IMR-90 (cell line): Measurements from ENCODE around the gene CLDN10. TPM values are rescaled to one million over a fixed set of nuclear protein-coding genes. Genes with fewer than 3 reads are reported as not detected.

Source experiments
- ATAC-seq: fragments of 200-7000 bp; cut with Tn5 transposase; 2 replicates; pipeline ENCODE4 v1.9.1; 2020; ENCODE audit warnings: low read depth, mild to moderate bottlenecking, moderate library complexity
- BruUV-seq: library from RNA; stranded (reverse); fragments of 400-500 nt; replicated peaks from 2 replicates; lab custom pipeline; 2021; lab: Mats Ljungman, UMichigan
- CTCF ChIA-PET: fragments of 300-600 bp; formaldehyde crosslinking; extraction: SDS; loops from one replicate; lab custom pipeline; 2021; ENCODE audit warnings: antibody characterized with exemption; lab: Yijun Ruan, JAX
- POLR2A ChIA-PET: fragments of 300-600 bp; sonication (Branson Sonifier 250); formaldehyde crosslinking; loops from one replicate; lab custom pipeline; 2022; ENCODE audit warnings: antibody characterized with exemption; ENCODE audit not compliant: unreplicated experiment; lab: Charles Lee
- DNase-seq: peaks from one replicate; pipeline ENCODE4 v3.0.0; 2013
- H2AFZ ChIP-seq: replicated peaks from 2 replicates; pipeline ENCODE3; 2013; ENCODE audit warnings: low read length, mild to moderate bottlenecking; ENCODE audit not compliant: poor library complexity
- H2AK5ac ChIP-seq: 2 replicates; pipeline ENCODE4 v1.6.1; 2013; ENCODE audit warnings: low read depth, low read length, inconsistent platforms
- H2AK9ac ChIP-seq: replicated peaks from 2 replicates; pipeline ENCODE3; 2013; ENCODE audit warnings: mild to moderate bottlenecking, low read depth, low read length, moderate library complexity; ENCODE audit not compliant: poor library complexity
- H2BK120ac ChIP-seq: 2 replicates; pipeline ENCODE4 v1.6.1; 2013; ENCODE audit warnings: low read depth, low read length, inconsistent platforms
- H2BK15ac ChIP-seq: 3 replicates; pipeline ENCODE4 v1.6.1; 2013; ENCODE audit warnings: low read depth, low read length, inconsistent platforms
- H2BK20ac ChIP-seq: 2 replicates; pipeline ENCODE4 v1.6.1; 2013; ENCODE audit warnings: low read depth, mild to moderate bottlenecking, inconsistent platforms, low read length, moderate library complexity
- H2BK5ac ChIP-seq: 2 replicates; pipeline ENCODE4 v1.6.1; 2013; ENCODE audit warnings: mild to moderate bottlenecking, low read depth, low read length, inconsistent platforms; ENCODE audit not compliant: poor library complexity, severe bottlenecking
- H3K14ac ChIP-seq: replicated peaks from 2 replicates; pipeline ENCODE4 v1.6.1; 2013; ENCODE audit warnings: low read depth, low read length, inconsistent platforms
- H3K18ac ChIP-seq: 2 replicates; pipeline ENCODE4 v1.6.1; 2013; ENCODE audit warnings: low read depth, low read length, control low read depth
- H3K23ac ChIP-seq: 2 replicates; pipeline ENCODE4 v1.6.1; 2013; ENCODE audit warnings: low read depth, low read length, inconsistent platforms
- H3K27ac ChIP-seq: 2 replicates; pipeline ENCODE4 v1.5.1; 2013; ENCODE audit warnings: mild to moderate bottlenecking, control low read depth, low read length; ENCODE audit not compliant: insufficient read depth
- H3K27me3 ChIP-seq: 2 replicates; pipeline ENCODE4 v1.6.1; 2013; ENCODE audit warnings: low read length; ENCODE audit not compliant: control insufficient read depth, insufficient read depth
- H3K36me3 ChIP-seq: 2 replicates; pipeline ENCODE4 v1.6.1; 2013; ENCODE audit warnings: low read length, mixed read lengths; ENCODE audit not compliant: control insufficient read depth, insufficient read depth
- H3K4ac ChIP-seq: 2 replicates; pipeline ENCODE4 v1.6.1; 2013; ENCODE audit warnings: low read depth, low read length, inconsistent platforms
- H3K4me1 ChIP-seq: 2 replicates; pipeline ENCODE4 v1.6.1; 2013; ENCODE audit warnings: low read length, mixed read lengths; ENCODE audit not compliant: control insufficient read depth, insufficient read depth
- H3K4me2 ChIP-seq: 2 replicates; pipeline ENCODE4 v1.6.1; 2013; ENCODE audit warnings: low read depth, mild to moderate bottlenecking, control low read depth, low read length, moderate library complexity
- H3K4me3 ChIP-seq: 2 replicates; pipeline ENCODE4 v1.5.1; 2013; ENCODE audit warnings: low read depth, mild to moderate bottlenecking, control low read depth, low read length, moderate library complexity; ENCODE audit not compliant: insufficient read depth
- H3K56ac ChIP-seq: 2 replicates; pipeline ENCODE4 v1.6.1; 2013; ENCODE audit warnings: low read length, inconsistent platforms; ENCODE audit not compliant: insufficient read depth; ENCODE audit errors: extremely low read depth
- H3K79me1 ChIP-seq, 2 experiments: 2 replicates each; pipeline ENCODE4 v1.6.1; 2013; ENCODE audit warnings: low read length in 2 of 2, inconsistent platforms in 1 of 2, low read depth in 1 of 2
- H3K9ac ChIP-seq: 2 replicates; pipeline ENCODE4 v1.6.1; 2013; ENCODE audit warnings: low read depth, low read length, control low read depth
- H3K9me1 ChIP-seq: 2 replicates; pipeline ENCODE4 v1.6.1; 2013; ENCODE audit warnings: low read length, inconsistent platforms; ENCODE audit not compliant: insufficient read depth
- H3K9me3 ChIP-seq: 2 replicates; pipeline ENCODE4 v1.6.1; 2013; ENCODE audit warnings: low read length; ENCODE audit not compliant: control insufficient read depth, insufficient read depth
- H4K20me1 ChIP-seq: 2 replicates; pipeline ENCODE4 v1.6.1; 2013; ENCODE audit warnings: low read length, inconsistent platforms; ENCODE audit not compliant: insufficient read depth
- H4K5ac ChIP-seq: 2 replicates; pipeline ENCODE4 v1.6.1; 2013; ENCODE audit warnings: mild to moderate bottlenecking, low read depth, low read length, control low read depth
- H4K8ac ChIP-seq, 2 experiments: 2 replicates each; pipeline ENCODE4 v1.6.1; 2013; ENCODE audit warnings: low read depth in 2 of 2, low read length in 2 of 2, control low read depth in 1 of 2, inconsistent platforms in 1 of 2
- H4K91ac ChIP-seq: 2 replicates; pipeline ENCODE4 v1.6.1; 2013; ENCODE audit warnings: low read depth, low read length, inconsistent platforms; ENCODE audit not compliant: insufficient read depth
- BHLHE40 ChIP-seq: fragments of 150-350 bp; IDR thresholded peaks from 2 replicates; pipeline ENCODE4 v1.6.1; 2016; ENCODE audit warnings: mild to moderate bottlenecking, low read depth, low read length
- CEBPB ChIP-seq: IDR thresholded peaks from 2 replicates; pipeline ENCODE4 v1.6.1; 2012; ENCODE audit warnings: low read depth, low read length, improper control_type of control experiment
- CTCF ChIP-seq: conservative IDR thresholded peaks from 2 replicates; pipeline ENCODE4 v1.5.1; 2012; ENCODE audit warnings: mild to moderate bottlenecking, low read depth, low read length, improper control_type of control experiment
- ELK1 ChIP-seq: fragments of 150-350 bp; IDR thresholded peaks from 2 replicates; pipeline ENCODE4 v1.6.1; 2016; ENCODE audit warnings: low read depth, mild to moderate bottlenecking, low read length, moderate library complexity, borderline replicate concordance
- FOS ChIP-seq: fragments of 150-350 bp; IDR thresholded peaks from 2 replicates; pipeline ENCODE4 v1.6.1; 2016; ENCODE audit warnings: low read depth, low read length
- MAFK ChIP-seq: IDR thresholded peaks from 2 replicates; pipeline ENCODE4 v1.6.1; 2012; ENCODE audit warnings: low read depth, low read length, improper control_type of control experiment
- MAZ ChIP-seq: IDR thresholded peaks from 2 replicates; pipeline ENCODE4 v1.6.1; 2012; ENCODE audit warnings: low read depth, mild to moderate bottlenecking, low read length, improper control_type of control experiment, moderate library complexity, borderline replicate concordance
- MXI1 ChIP-seq: IDR thresholded peaks from 2 replicates; pipeline ENCODE4 v1.6.1; 2012; ENCODE audit warnings: low read depth, mild to moderate bottlenecking, low read length, moderate library complexity, borderline replicate concordance
- NFE2L2 ChIP-seq: fragments of 150-350 bp; IDR thresholded peaks from 2 replicates; pipeline ENCODE4 v1.6.1; 2016; ENCODE audit warnings: low read depth, mild to moderate bottlenecking, low read length
- POLR2A ChIP-seq: IDR thresholded peaks from 2 replicates; pipeline ENCODE4 v1.6.1; 2012; ENCODE audit warnings: mild to moderate bottlenecking, low read depth, low read length
- RAD21 ChIP-seq: IDR thresholded peaks from 2 replicates; pipeline ENCODE4 v1.6.1; 2012; ENCODE audit warnings: low read length, improper control_type of control experiment
- RCOR1 ChIP-seq: IDR thresholded peaks from 2 replicates; pipeline ENCODE4 v1.6.1; 2012; ENCODE audit warnings: mild to moderate bottlenecking, low read length, improper control_type of control experiment; ENCODE audit not compliant: insufficient replicate concordance
- RFX5 ChIP-seq: IDR thresholded peaks from 2 replicates; pipeline ENCODE4 v1.8.0; 2012; ENCODE audit warnings: low read depth, mild to moderate bottlenecking, low read length, moderate library complexity
- USF2 ChIP-seq: fragments of 150-350 bp; IDR thresholded peaks from 2 replicates; pipeline ENCODE4 v1.6.1; 2017; ENCODE audit warnings: mild to moderate bottlenecking, antibody characterized with exemption, low read length, low read depth
- WGBS, 2 experiments: methylation state at CpG; one replicate each; pipeline versions ENCODE4 v1.1.5 to v1.1.7; 2013; ENCODE audit warnings: missing lambda C conversion rate in 2 of 2; ENCODE audit not compliant: insufficient read length in 1 of 2; ENCODE audit errors: extremely low coverage in 2 of 2; 5-methylcytosine and 5-hydroxymethylcytosine counted together
- dilution Hi-C: fragments of 300-500 bp; cut with HindIII; formaldehyde crosslinking; loops from one replicate; pipeline ENCODE4 v1.14.3; 2018; ENCODE audit warnings: low sequenced_read_pairs; ENCODE audit not compliant: unreplicated experiment
- in situ Hi-C: fragments of 300-500 bp; cut with MboI; formaldehyde crosslinking; loops from 3 replicates; pipeline ENCODE4 v1.14.3; 2019; ENCODE audit warnings: low sequenced_read_pairs, inconsistent platforms, mixed read lengths
- intact Hi-C: fragments of 100-400 bp; cut with micrococcal nuclease; formaldehyde crosslinking; loops from 2 replicates; pipeline ENCODE4 v1.10.0; 2022
- polyA plus RNA-seq, 3 experiments: library from polyadenylated mRNA; depleted of rRNA; stranded (reverse); fragments of >200 nt; gene quantifications; 2 replicates each; pipeline ENCODE4 v1.2.3, GENCODE V29; 2012; ENCODE audit warnings: low replicate concordance in 1 of 3
- total RNA-seq: library from RNA; depleted of rRNA; stranded (reverse); fragments of >200 nt; gene quantifications from 2 replicates; pipeline ENCODE4 v1.2.3, GENCODE V29; 2012

CLDN10 gene
- total and polyA plus RNA-seq, 2 of the 4 experiments (the other 2 are of a cell fraction) = not detected

GRCh38 chr13:95547531-95548167 is 4.9 kb upstream of the CLDN10 start:
- Histone ChIP-seq H3K4ac (no peak overlapping the region), H4K20me1 (no peaks in the 10 kb centered on the region), H2BK120ac (no peak overlapping the region), H2AFZ (no peak overlapping the region), H4K91ac (no peak overlapping the region), H3K36me3 (no peaks in the 10 kb centered on the region), H2AK9ac (no peak overlapping the region), H3K79me1 (no peaks in the 10 kb centered on the region), H3K27me3 (peaks cover 57% of the 10 kb centered on the region), H2BK15ac (no peak overlapping the region), H2BK20ac (no peak overlapping the region), H4K5ac (no peak overlapping the region), H2BK5ac (no peak overlapping the region), H3K56ac (no peak overlapping the region), H3K27ac (no peak overlapping the region), H3K4me1 (no peaks in the 10 kb centered on the region), H3K4me3 (no peak overlapping the region), H3K18ac (no peak overlapping the region), H4K8ac (no peak overlapping the region), H3K4me2 (no peak overlapping the region), H3K23ac (no peak overlapping the region), H3K9ac (no peak overlapping the region), H3K14ac (no peak overlapping the region), H3K9me1 (no peaks in the 10 kb centered on the region), H3K9me3 (peaks cover 1% of the 10 kb centered on the region; the same call in 1 of the 2 replicates), H2AK5ac (no peak overlapping the region)
- intact Hi-C loops (no loop called here), in situ Hi-C loops (no loop called here), dilution Hi-C loops (no loop called here)
- no CpG with 5 or more reads among the region's 6 CpGs for WGBS, 2 experiments
- TF ChIP-seq USF2 (no peak), FOS (no peak), RCOR1 (no peak), NFE2L2 (no peak), ELK1 (no peak), MAFK (no peak), BHLHE40 (no peak), CEBPB (no peak), CTCF (no peak), MXI1 (no peak), RAD21 (no peak), POLR2A (no peak), MAZ (no peak), RFX5 (no peak)
- POLR2A ChIA-PET = no interaction called here
- no TSS peak for BruUV-seq
- no peak for ATAC-seq
- CTCF ChIA-PET = interaction anchor here (1.9 kb wide), 1 partner anchor 17 kb away, joined by 5 read pairs; no protein-coding TSS in a partner anchor
- DNase-seq = no peak
